Inflammatory macrophage treated with lipopolysaccharide for 4 hours (primary cell): ENCODE measurements around the gene TMEM245.

ENCODE experiments used
- DNase-seq: peaks from one replicate; pipeline ENCODE4 v3.0.0-alpha.2; 2020

Gene TMEM245

DNA sequence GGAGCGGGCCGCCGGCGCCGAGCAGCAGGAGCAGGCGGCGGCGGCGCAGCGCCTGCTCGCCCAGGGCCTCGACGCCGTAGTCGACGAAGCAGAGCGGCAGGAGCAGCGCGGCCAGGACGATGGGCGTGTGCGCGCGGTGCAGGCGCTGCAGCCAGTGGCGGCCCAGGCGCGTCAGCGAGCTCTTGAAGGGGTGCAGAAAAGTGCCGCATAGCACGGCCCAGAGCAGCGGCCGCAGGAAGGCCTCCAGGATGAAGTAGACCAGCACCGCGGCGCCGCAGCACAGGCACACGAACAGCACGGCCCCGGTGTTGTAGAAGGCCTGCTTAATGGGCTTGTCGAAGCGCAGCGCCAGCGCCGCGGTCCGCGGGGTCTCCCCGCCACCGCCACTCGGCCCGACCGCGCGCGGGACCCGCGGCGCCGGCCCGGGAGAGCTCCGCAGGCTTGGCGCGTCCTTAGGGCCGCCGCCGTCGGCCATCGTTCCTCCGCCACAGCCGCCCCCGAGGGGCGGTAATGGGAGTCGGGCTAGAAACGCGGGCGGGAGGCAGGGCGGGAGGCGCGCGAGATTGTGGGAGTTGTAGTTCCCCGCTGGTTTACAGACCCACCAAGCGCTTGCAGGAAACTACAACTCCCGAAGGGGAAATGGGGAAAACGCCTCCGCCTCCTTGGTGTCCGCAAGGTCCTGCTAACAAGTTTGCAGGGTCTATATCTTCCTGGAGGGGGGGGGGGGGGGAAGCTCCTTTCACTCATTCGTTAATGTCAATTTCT, at the start of gene TMEM245:
Gene TMEM245 (minus strand): TSS at position 509 of the 765 bp plus-strand sequence. CDS start 34 bp downstream, at position 475.
- peak; percentile 99 for DNase-seq

DNA sequence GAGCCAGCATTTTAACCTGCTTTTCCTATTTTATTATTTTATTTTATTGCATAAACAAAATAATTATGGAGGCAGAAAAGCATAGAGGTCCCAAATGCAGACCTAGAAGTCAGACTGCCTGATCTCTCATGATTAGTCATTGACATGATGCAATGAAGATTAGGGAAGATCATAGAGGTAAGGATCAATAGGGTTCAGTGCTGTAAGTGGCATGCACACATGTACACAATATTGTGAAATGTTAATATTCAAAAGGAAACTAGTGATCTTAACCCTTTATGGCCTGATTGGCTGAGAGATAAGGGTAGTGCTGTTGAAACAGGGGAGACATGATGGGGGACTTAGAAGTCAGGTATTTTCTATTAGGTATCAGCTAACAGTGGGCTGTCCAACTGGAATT, 48.4 kb upstream of the TMEM245 start:
- DNase-seq: no peak

DNA sequence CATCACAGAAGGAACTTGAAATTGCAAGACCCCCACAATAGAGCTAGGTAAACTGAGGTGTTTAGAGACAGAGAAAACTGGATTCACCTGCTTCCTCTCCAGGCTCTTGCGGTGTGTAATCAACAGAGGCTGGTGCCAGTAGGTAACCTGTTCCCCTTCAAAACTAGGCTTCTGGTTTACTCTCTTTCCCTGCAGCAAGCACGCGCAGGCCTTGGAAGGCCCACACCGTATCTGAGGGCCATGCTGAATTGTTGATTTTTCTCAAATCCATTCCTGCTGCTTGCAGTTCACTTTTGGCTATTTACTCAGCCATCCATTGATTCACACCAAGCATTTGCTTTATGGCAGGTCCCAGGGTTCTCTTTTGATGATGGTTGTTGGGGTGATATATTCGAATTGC, 48.0 kb upstream of the TMEM245 start:
- DNase-seq: no peak

DNA sequence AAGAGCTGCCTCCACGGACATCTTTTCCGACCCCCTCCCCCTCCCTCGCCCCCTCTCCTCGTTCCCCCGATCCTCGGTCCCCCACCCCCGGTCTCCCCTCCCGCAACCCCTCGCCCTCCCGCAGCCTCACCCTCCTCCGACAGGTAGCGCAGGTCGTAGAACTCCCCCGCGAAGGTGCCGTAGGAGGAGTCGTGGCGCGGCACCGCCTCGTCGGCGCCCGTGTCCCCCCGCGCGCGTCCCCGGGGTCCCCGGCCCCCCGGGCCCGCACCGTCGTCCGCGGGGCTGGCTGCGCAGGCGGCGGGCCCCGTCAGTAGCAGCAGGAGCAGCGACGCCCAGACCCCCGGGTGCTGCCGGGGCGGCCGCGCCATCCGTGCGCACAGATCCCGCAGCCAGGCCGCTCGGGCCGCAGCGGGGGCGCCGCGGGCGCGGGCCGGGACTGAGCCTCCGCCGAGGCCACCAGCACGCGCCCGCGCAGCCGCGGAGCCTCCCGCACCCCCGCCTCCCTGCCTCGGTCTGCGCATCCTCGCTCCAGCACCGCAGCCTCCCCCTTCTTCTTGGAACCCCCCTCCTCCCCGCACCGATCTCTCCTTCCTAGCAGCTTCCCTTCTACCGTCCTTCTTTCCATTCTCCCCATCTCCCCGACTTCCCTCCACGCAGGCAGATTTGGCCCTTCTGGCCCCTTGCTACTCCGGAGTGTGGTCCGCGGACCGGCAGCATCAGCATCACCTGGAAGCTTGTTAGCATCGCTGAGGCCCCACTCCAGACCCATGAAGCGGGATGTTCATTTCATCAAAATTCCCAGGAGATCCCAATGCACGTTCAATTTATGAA, 47.2 kb upstream of the TMEM245 start, which contains the start of gene FRRS1L:
Gene FRRS1L (minus strand): TSS at position 479 of the 831 bp plus-strand sequence. CDS start 111 bp downstream, at position 368.
- DNase-seq: no peak

DNA sequence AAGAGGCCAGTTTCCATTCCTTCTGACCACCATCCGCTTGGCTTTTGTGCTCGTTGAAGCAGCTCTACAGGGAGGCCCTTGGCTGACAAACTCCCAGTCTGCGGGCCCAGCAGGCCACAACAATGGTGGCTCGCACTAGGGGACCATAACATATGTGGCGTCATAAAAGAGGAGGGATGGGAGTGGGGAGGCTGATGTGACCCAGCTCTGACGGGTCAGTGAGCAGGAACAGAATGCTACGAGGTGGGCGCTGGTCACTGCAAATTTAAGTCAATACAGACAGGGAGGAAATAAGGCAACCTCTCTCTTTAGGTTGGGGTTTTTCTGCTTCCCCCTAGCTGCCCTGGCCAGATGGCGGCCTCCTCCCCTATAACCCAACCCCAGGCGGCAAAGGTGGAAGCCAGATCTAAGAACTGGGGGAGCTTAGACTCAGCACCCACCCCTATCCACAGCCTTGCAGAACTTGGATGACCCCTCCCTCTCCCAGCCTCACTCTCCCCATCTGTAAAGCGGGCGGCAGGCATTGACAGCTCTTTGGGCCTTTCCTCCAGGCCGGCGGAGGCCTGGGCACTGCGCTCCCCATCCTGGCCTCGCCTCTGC, 46.5 kb upstream of the TMEM245 start:
- DNase-seq: no peak

DNA sequence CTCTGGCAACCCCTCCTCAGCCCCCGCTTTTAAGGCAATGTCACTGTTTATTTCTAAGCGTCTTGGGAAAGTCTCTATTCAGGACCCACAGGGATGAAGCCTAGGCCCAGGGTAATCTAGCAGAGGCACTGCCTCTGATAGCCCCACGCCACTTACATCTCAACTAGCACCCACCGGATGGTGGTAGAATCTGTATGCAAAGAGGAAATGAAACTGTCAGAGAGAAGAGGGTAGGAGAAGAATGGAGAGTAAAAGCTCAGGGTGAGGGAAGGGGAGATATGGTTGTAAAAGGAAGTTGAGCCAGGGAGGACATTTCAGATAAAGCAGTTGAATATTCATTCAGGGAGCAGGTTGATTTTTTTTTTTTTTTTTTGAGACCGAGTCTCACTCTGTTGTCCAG, 44.3 kb upstream of the TMEM245 start:
- DNase-seq: no peak

DNA sequence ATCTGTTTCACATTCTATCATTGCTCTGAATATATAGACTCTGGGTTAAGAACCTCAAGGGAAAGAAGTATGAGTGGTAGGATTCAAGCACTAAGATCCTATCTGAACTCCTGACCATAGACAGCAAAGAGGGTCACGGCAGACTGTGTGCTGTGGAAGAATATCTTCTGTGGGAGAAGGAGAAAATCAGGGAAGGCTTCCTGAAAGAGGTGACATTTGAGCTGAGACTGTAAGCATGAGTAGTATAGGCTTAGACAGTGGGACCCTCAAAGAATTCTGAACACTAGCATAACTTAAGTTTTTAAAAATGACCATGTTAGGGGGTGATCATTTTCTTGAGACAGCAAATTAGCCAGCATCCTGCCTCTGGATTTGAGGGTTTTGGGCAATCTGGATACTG, 43.4 kb upstream of the TMEM245 start:
- no peak for DNase-seq

DNA sequence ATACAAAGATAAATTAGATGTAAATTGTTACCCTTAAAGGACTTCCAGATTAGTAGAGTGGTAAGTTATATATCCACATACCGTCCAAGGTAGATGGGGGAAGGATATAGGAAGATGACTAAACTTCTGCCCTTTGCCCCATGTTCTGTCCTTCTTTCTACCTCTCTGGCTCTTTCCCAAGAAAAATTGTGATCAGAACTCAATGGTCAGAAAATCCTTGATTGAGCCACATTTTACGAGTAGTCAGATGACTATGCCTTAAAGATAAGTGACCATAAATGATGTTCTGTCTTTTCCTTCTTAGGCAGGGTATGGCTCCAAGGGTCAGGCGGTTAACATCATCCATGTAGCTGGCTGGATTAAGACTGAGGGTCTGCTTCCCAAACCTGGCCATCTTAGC, 42.9 kb upstream of the TMEM245 start:
- DNase-seq: no peak

DNA sequence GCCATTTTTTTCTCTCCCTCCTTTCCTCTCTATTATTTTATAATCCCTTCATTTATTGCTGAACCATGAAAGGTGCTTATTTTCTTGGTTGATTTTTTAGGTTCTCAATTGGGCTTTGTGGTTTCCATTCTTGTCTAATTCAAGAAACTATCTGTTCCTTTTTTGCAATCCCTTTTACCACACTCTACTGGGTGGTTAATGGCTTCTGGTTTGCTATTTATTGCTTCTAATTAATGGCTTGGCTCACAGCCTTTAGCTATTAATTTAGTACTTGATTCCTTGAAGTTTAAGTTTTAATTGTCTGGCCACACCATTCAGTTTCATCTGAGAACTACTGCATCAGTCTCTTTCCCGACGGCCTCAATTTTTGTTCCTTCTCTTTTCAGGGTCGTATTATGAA, 41.7 kb upstream of the TMEM245 start:
- DNase-seq: no peak

DNA sequence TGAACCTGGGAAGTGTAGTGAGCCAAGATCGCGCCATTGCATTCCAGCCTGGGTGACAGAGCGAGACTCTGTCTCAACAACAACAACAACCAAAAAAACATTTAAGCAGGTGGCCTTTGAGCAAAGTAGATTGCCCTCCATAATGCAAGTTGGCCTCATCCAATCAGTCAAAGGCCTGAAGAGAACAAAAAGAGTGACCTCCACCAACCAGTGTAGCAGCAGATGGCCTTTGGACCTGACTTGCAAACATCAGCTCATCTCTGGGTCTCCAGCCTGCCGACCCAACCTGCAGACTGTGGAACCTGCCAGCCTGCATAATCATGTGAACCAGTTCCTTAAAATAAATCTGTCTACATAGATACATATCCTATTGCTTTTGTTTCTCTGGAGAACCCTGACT, 39.8 kb upstream of the TMEM245 start:
- no peak for DNase-seq

DNA sequence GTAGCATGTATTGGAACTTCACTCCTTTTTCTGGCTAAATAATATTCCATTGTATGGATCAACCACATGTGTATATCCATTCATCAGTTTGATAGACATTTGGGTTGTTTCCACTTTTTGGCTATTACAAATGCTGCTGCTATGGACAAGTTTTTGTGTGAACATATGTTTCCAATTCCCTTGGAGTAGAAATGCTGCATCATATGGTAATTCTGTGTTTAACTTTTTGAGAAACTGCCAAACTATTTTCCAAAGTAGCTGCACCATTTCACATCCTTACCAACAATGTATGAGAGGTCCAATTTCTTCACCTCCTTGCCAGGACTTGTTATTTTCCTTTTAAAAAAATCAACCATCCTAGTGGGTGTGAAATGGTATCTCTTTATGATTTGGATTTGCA, 38.9 kb upstream of the TMEM245 start:
- no peak for DNase-seq

DNA sequence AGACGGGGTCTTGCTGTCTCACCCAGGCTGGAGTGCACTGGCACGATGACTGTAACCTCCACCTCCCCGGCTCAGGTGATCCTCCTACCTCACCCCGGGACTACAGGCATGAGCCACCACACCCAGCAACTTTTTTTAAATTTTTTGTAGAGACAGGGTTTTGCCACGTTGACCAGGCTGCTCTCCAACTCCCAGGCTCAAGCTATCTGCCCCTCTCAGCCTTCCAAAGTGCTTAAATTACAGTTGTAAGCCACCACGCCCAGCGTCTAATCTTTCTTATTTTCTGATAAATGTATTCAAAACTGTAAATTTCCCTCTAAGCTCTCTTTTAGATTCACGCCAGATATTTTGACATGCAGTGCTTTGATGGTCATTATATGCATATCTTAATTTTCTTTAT, 37.0 kb upstream of the TMEM245 start:
- no peak for DNase-seq

DNA sequence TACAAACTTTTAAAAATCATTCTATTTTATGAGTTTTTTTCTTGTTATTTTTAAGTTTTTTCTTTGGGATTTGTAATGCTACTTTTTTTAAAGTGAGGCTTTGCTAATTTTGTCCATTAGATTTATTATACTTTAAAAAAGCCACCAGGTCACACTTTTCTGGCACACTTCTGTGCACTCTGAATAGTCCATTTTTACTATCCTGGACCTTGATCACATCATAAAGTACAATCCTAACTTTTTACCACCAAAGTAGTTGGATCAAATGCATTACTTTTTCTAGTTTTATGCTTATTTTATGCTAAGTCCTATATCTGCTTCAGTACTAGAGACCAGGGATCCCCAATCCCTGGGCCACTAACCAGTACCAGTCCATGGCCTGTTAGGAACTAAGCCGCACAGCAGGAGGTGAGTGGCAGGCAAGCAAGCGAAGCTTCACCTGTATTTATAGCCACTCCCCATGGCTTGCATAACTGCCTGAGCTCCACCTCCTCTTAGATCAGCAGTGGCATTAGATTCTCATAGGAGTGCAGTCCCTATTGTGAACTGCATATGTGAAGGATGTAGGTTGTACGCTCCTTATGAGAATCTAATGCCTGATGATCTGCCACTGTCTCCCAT, 31.3 kb upstream of the TMEM245 start:
- DNase-seq: no peak

DNA sequence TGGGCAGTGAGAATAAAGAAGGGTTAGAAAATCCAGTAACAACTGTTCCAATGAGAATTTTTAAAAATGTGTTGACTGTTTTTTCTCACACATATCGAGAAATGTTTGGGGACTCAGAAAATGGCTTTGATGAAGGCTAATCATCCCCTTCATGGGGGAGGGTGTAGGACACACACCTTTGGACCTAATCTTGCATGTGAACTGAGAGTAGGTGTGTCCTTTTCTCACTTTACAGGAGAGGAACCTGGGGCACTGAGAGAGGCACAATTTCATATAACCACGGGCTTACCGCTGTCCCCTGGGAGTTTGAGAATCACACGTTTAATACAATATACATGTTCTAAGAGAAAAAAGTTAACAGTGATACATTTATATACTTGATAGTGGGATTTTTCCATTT, 30.0 kb upstream of the TMEM245 start:
- no peak for DNase-seq

DNA sequence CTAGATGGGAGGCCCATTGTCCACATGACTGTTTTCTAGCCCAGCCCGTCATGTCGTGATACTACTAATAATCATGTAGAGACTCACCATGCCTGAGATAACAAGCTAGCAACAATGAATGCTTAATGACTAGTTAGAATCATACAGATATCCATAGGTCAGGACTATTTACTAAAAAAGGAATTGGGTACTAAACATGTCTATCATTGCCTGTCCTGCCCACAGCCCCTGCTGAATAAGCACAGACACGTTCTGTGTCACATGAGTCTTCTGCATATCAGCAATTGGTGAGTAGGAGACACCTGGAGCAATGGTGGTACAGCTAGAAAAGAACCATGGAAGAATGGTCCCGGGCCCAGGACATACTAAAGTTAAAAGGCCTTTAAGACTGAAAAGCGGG, 29.3 kb upstream of the TMEM245 start:
- DNase-seq: no peak

DNA sequence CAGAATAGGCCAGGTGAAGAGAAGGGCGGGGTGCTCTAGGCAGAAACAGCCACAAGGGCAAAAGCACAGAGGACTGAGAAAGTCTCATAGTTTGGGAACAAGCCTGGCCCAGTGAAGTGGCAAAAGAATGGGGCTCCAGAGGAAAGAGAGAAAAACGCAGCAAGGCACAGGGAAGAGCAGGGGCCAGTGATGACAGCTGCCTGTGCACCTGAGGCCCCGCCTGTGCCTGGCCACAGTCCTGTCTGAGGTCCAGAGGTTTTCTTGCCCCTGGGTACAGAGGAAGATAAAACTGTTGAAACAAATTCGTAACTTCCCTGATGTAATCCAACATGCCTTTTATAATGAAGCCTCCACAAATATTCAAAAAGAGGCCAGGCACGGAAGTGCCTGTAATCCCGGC, 25.3 kb upstream of the TMEM245 start:
- no peak for DNase-seq

DNA sequence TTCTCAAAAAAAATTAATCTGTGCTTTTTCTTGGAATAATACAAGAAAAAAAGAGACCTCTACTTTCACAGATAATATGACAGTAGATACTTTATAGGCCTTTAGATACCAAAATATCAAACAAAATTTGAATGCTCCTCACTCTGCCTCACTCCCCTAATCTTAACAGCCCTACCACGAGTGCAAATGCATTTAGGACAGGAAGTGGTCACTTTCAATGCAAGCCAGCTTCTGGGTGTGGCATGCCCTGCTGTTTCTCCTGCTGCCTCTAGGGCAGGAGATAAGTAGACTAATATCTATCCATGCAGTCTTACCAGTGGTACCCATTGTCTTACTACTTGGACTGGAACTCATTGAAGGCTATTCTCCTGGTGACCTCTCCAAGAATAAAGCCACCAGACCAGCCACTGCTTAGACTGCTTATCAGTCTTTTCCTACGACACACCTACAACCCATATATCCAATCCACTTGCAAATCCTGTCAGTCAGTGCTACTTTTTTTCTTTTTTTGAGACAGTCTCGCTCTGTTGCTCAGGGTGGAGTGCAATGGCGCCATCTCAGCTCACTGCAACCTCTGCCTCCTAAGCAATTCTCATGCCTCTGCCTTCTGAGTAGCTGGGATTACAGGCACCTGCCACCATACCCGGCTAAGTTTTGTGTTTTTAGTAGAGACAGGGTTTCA, 24.3 kb upstream of the TMEM245 start:
- DNase-seq: peak; percentile 37

DNA sequence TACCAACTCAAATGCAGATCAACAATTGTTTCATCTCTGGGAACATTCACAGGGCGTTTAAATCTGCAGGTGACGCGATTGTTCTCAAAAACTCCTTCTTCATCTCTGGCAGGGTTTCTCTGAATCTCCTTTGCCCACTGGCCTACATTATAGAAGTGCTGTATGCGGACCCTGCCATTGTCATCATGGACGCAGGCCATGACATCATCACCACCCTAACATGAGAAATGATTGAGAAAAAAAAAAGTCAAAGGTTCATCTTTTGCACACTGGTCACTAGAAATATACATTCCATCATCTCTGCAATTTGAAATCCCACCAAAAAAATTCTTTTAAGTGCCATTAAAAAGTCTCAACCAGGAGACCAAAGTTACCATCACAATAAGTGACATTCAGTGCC, 21.6 kb upstream of the TMEM245 start:
- DNase-seq: no peak

DNA sequence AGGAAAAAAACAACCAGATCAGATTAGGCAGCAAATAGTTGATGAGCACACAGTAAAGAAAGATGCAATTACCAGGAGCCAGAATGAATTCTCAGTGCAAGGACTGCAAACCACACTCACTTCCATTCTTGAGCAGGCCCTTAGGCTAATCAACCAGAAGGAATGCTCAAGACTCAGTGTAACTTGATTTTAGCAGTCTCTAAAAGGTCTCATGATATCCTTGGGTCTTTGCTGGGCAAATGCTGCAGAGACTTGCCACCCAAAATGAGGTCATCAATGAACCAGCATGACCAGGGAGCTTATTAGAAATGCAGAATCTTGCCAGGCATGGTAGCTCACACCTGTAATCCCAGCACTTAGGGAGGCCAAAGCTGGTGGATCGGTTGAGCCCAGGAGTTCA, 20.1 kb upstream of the TMEM245 start:
- no peak for DNase-seq

DNA sequence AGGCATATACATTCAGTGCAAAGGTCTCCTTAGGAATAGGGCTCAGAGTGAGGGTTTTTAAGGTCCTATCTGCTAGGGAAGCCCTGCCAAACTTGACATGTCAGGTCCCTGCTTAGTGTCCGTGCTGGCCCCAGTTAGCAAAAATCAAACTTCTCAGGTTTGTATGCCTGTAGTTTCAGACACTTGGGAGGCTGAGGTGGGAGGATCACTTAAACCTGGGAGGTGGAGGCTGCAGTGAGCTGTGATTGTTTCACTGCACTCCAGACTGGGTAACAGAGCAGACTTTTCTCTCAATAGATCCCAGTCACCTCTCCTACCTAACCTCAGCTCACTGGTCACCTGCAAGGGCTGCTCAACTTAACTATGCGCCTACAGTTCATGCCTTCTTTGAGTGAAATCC, 18.7 kb upstream of the TMEM245 start:
- DNase-seq: no peak

DNA sequence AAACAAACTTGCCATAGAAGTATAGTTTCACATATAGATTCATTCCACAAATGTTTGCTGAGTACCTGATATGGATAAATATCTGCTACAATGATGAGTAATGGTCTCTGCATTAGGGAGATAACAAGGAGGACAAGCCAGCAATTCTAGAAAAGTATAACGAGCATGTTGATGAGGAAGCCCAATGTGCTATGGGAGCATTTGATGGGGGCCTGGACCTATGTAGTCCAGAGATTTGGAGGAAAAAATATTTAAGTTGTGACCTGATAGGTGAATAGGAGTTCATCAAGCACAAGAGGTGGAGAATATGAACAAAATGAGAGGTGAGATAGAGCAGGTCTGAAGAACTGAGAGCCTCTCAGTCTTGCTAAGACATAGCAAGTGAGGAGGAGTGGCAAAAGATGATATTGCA, 14.4 kb upstream of the TMEM245 start:
- DNase-seq: no peak

DNA sequence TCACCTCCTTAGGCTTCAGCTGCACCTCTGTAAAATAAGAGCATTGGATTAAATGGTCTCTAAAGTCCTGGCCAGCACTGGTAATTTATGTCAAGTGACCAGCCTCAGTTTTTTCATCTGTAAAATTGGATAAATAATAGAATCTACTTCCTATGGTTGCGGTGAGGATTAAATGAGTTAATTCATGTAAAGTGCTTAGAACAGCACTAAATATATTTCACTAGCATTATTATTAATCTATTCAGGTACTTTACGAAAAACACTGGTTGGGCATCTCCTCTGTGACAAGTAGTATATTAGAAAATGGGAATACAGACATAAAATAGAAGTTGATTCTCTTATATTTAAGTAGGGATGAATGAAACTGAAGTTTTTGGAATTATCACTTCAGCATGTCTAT, 13.8 kb upstream of the TMEM245 start:
- DNase-seq: no peak

DNA sequence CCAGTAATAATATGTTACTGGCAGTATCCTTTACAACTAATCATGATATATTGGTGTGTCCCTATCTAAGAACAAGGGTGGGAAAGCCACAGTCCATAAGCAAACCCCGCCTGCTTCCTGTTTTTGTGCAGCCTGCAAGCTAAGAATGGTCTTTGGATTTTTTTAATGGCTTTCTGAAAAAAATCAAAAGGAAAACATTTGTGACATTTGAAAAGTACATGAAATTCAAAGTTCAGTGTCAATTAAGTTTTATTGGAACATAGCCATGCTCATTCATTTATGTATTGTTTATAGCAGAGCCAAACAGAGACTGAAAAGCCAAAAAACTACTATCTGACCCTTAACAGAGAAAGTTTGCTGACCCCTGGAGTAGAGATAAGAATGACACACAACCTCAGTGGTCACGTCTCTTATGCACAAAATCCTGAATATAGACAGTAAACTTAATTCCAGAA, 12.8 kb upstream of the TMEM245 start:
- no peak for DNase-seq
